ENCODE measurements around the gene KRTAP5-8.

KRTAP5-8 gene

GRCh38 chr11:71545405-71545966, 7.7 kb downstream of the KRTAP5-8 start:
- in situ Hi-C loops (cut with MboI; ENCODE audit: low pct_unique_long_range_greater_than_20kb, low sequenced_read_pairs, unreplicated experiment), result no loop called here
- DNase-seq (ENCODE audit: low spot score), result no peak
- TF ChIP-seq CTCF (IDR thresholded peaks at IDR 0.05; ENCODE audit: extremely low read depth, insufficient read depth, missing control alignments), result no peak

- in situ Hi-C loops (cut with MboI; ENCODE audit: low pct_unique_long_range_greater_than_20kb, low sequenced_read_pairs, unreplicated experiment), result no loop called here
- no peak for TF ChIP-seq CTCF (IDR thresholded peaks at IDR 0.05; ENCODE audit: extremely low read depth, insufficient read depth, missing control alignments)
- DNase-seq (ENCODE audit: low spot score), result no peak
Observed at GRCh38 chr11:71548120-71548519, 10.3 kb downstream of the KRTAP5-8 start, which contains the start of gene KRTAP5-9. Gene KRTAP5-9, plus strand, starts transcription at chr11:71548420. Its CDS starts 238 bp downstream, at chr11:71548658.

- no peak for DNase-seq (ENCODE audit: low spot score)
- in situ Hi-C loops (cut with MboI; ENCODE audit: low pct_unique_long_range_greater_than_20kb, low sequenced_read_pairs, unreplicated experiment), result no loop called here
- TF ChIP-seq CTCF (IDR thresholded peaks at IDR 0.05; ENCODE audit: extremely low read depth, insufficient read depth, missing control alignments), result no peak
Observed at GRCh38 chr11:71548716-71549151, 10.9 kb downstream of the KRTAP5-8 start.

GRCh38 chr11:71551711-71552110, 13.9 kb downstream of the KRTAP5-8 start:
- in situ Hi-C loops (cut with MboI; ENCODE audit: low pct_unique_long_range_greater_than_20kb, low sequenced_read_pairs, unreplicated experiment), result no loop called here
- TF ChIP-seq CTCF (IDR thresholded peaks at IDR 0.05; ENCODE audit: extremely low read depth, insufficient read depth, missing control alignments), result no peak
- no peak for DNase-seq (ENCODE audit: low spot score)

GRCh38 chr11:71554996-71555395, 17.2 kb downstream of the KRTAP5-8 start:
- no peak for TF ChIP-seq CTCF (IDR thresholded peaks at IDR 0.05; ENCODE audit: extremely low read depth, insufficient read depth, missing control alignments)
- DNase-seq (ENCODE audit: low spot score), result no peak
- in situ Hi-C loops (cut with MboI; ENCODE audit: low pct_unique_long_range_greater_than_20kb, low sequenced_read_pairs, unreplicated experiment), result no loop called here

GRCh38 chr11:71555508-71555907, 17.7 kb downstream of the KRTAP5-8 start:
- no peak for TF ChIP-seq CTCF (IDR thresholded peaks at IDR 0.05; ENCODE audit: extremely low read depth, insufficient read depth, missing control alignments)
- in situ Hi-C loops (cut with MboI; ENCODE audit: low pct_unique_long_range_greater_than_20kb, low sequenced_read_pairs, unreplicated experiment), result no loop called here
- DNase-seq (ENCODE audit: low spot score), result no peak
